ELF-1 (cell line): ENCODE data around the gene ACKR2.
A peak's percentile ranks its signal among the peaks of the same experiment; 100 is the strongest.

Experiments
- DNase-seq: peaks from one replicate; pipeline ENCODE4 v3.0.0-alpha.2; 2016; ENCODE audit warnings: low read depth, low spot score

ACKR2 gene

DNA sequence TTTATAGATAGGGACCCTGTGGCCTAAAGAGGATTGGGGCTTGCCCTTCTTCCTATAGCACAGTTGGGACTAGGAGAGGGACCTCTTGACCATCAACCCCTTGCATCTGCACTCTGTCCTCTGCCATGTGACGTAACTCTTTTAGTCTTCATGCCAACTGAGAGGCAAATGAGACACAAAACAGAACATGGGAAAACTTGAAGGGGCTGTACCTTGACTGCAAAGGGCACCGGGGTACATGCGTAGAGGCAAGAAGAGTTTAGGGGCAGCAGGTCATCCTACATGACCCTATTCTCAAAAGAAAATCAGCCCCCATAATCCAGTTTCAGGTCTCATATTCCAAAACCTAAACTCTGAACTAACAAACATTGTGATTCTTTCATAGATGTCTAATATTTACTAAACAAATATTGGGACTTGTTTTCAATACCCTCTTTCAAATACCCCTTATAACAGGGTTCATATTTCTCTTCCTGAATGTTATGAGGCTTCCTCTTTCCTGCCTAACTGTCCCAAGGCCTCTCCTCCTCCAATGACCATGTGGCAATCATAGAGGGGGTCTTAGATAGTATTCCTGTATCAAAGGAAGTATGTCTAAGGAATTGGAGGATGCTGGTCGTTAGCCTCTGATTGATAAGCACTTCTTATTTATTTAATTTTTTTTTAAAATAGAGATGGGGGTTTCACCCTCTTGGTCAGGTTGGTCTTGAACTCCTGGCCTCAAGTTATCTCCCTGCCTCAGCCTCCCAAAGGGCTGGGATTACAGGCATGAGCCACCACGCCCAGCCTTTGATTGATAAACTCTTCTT lies 20.6 kb downstream of the ACKR2 start:
- no peak for DNase-seq

GRCh38 chr3:42830437-42831320 lies 21.4 kb downstream of the ACKR2 start:
- DNase-seq: peak; percentile 72

DNA sequence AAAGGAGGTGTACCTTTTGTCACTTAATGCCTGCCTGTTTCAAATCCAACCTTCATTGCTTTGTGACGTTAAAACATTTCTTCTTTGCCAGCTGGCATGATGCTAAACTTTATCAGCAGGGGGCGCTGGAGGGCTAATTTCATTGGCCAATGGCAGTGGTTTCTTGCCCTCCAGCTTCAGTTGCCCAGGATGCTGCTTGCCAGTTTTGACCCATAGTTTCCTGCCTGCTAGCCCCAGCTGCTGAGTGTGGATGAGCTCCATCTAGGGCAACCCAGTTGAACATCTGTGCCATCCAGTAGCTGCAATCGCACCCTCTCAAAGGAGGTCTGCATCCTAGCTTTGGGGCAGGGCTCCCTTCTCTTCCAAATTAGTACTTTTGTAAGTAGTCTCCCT lies 22.1 kb downstream of the ACKR2 start:
- peak; percentile 85 for DNase-seq

- DNase-seq: no peak
Measured at GRCh38 chr3:42836150-42837123, 27.2 kb downstream of the ACKR2 start.

- no peak for DNase-seq
Measured at GRCh38 chr3:42838571-42838970, 29.3 kb downstream of the ACKR2 start.

GRCh38 chr3:42839616-42840015 lies 30.4 kb downstream of the ACKR2 start:
- DNase-seq: peak; percentile 44

DNA sequence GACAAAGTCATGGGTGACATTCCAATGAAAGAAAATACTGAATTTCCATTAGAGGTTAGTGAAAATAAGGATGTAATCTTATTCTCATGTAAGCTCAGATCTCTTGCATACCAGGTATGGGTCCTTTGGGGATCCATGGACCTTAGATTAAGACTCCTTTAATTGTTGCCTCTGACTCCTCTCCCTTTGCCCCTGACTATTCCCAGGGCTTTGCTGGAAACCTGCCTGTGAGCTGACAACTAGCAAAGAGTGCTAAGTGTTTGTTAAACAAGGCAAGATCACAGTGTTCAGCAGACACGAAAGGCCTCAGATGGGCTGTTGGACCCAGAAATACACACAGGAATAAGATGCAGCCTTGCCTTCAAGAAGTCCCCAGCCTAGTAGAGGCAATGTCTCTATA lies 32.1 kb downstream of the ACKR2 start:
- DNase-seq: no peak

GRCh38 chr3:42843713-42844411 lies 34.6 kb downstream of the ACKR2 start:
- no peak for DNase-seq

DNA sequence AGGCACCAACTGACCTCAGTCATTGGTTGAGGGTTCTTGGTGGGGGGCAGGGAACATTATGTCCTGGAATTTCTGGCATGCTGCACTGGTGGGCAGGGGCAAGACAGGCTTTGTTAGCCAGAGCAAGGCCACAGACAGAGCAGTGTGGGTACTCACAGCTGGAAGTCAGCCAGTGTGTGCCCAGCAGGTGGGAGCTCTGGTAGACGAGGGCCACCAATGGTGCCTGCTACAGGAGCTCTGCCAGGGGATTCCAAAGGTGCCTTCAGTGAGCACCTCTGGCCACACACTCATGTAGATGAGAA lies 35.1 kb downstream of the ACKR2 start:
- DNase-seq: peak; percentile 10

DNA sequence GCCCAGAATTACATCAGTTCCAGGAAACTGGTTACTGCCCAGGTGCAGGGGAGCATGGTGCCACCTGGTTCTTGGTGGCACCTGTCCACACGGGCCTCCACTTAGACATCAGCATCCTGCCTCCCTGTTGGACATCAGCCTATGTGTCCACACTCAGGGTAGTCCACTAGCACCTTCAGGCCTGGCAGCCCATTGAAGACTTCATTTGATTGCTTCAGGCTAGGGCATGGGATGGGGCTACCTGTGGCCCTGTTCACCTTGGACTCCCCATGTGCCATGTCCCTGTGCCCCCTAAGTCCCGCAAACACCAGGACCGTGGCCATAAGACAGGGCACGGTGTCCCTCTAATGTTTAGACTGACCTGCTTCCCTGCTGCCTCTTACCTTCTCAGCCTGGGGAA lies 35.6 kb downstream of the ACKR2 start:
- no peak for DNase-seq

GRCh38 chr3:42846685-42847522 lies 37.7 kb downstream of the ACKR2 start:
- DNase-seq: no peak

- DNase-seq: peak; percentile 41
Measured at GRCh38 chr3:42847731-42848130, 38.5 kb downstream of the ACKR2 start.

DNA sequence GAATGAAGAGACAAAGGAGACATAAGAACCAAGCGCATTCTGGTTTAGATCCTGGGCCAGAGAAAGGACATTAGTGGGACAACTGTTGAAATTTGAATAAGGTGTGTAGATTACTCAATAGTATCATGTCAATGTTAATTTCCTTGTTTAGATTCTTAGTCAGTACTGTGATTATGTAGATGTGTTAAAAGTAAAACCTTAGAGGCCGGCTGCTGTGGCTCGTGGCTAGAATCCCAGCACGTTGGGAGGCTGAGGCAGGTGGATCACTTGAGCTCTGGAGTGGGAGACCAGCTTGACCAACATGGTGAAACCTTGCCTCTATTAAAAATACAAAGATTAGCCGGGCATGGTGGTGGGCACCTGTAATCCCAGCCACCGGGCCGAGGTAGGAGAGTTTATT lies 39.8 kb downstream of the ACKR2 start:
- DNase-seq: no peak

- no peak for DNase-seq
Measured at GRCh38 chr3:42850263-42850662, 41.0 kb downstream of the ACKR2 start.

DNA sequence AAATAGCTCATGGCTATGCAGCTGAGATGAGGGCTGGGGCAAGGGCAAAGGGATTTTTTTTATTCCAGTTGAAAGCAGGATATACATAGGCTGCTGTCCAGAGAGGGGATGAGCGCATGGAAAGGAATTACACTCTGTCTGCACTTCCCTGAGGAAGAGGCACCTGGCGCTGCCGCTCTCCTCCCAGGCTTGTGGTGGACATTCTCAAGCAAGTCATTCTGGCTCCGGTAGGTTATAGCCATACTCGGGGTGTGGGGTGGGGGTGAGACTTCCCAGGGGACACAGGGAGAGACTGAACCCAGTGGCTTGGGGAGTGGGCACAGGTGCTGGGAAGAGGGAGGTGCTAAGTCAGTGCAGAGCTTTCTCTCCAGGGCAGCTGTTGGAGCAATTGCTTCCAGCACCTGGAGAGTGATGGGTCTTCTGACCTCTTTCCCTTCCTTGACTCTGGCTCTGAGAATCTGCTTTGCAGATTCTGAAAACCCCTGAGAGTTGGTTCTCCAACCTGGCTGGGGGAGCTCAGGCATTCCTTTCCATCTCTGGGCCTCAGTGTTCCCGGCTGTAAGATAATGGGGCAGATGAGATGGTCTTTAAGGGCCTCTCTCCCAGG lies 42.1 kb downstream of the ACKR2 start:
- no peak for DNase-seq

GRCh38 chr3:42852441-42852840 lies 43.2 kb downstream of the ACKR2 start:
- no peak for DNase-seq

GRCh38 chr3:42853056-42853455 lies 43.8 kb downstream of the ACKR2 start:
- DNase-seq: no peak

DNA sequence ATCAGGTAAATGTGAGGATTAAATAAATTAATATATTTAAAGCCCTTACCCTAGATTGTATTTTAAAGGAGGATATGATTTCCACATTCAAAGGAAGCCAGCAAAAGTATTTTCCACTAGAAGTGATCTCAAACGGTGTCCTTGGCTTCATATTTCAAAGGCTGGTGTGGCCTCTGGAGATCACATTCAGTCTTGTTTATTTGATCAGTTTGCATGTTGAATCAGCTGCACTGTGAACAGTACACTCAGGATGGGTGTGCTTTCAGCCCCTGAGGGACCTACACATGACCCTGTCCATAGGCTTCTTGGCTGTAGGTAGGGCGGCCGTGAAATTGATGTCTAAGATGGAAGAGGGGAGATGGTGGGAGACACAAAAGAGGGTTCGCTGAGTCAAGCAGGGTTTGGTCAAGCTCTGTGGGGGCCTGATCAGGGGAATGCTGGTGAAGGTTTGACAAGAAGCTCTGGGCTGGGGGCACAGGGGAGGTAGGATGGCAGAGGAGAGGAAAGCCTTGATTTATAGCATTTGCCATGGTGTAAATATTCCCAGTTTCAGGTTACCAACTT lies 44.6 kb downstream of the ACKR2 start:
- no peak for DNase-seq

DNA sequence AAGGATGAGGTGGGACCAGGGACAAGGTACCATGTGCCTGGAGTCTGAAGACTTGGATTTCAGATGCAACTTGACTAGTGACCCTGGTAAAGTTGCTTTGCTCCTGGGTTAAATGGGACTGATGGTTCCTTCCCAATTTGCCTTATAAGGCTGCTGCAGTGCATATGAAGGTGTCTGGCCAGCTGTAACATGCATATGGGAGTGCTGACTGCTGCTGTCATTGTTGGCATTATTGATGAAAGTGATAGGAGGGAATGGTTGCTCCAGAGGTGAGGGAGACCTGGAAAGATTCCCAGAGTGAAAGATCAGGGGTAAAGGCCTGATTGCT lies 45.9 kb downstream of the ACKR2 start:
- DNase-seq: no peak
